ENCODE data around the gene YWHAG. TPM values are rescaled to one million over a fixed set of nuclear protein-coding genes. Genes with fewer than 3 reads are reported as not detected.

Gene YWHAG
- total and polyA plus RNA-seq, 12 donors, result 50.5 to 309 (median 98.0) TPM

DNA sequence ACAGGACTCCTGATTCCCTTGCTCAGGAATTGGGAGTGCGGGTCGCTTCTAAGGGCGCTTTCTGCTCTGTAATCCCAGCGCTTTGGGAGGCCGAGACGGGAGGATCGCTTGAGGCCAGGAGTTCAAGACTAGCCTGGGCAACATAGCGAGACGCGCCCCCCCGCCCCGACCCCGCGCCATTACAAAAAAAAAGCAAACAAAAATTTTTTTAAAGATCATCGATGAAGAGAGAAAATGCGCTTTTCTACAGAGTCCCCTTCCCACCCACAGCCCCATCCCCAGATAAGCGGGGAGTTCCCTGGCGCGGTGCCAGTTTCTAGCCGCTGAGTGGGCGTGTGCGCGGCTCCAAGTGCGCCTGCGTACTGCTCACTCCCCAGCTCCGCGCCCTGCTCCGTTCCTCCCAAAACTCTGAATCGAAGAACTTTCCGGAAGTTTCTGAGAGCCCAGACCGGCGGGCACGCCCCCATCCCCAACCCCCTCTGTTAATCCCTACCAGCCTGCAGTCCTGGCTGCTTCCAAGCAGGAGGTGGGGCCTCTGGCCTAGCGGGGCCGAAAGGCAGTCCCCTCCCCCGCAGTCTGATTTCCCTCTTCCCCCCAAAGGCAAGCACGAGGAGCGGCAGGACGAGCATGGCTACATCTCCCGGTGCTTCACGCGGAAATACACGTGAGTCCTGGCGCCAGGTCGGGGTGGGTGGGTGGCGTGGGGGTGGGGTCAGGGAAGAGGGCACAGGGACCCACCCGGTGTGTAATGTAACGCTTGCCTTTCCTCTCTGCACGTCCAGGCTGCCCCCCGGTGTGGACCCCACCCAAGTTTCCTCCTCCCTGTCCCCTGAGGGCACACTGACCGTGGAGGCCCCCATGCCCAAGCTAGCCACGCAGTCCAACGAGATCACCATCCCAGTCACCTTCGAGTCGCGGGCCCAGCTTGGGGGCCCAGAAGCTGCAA, 55.3 kb downstream of the YWHAG start:
- TF ChIP-seq, protein P1, sequence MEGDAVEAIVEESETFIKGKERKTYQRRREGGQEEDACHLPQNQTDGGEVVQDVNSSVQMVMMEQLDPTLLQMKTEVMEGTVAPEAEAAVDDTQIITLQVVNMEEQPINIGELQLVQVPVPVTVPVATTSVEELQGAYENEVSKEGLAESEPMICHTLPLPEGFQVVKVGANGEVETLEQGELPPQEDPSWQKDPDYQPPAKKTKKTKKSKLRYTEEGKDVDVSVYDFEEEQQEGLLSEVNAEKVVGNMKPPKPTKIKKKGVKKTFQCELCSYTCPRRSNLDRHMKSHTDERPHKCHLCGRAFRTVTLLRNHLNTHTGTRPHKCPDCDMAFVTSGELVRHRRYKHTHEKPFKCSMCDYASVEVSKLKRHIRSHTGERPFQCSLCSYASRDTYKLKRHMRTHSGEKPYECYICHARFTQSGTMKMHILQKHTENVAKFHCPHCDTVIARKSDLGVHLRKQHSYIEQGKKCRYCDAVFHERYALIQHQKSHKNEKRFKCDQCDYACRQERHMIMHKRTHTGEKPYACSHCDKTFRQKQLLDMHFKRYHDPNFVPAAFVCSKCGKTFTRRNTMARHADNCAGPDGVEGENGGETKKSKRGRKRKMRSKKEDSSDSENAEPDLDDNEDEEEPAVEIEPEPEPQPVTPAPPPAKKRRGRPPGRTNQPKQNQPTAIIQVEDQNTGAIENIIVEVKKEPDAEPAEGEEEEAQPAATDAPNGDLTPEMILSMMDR (IDR thresholded peaks at IDR 0.05), result no peak
- peak; percentile 12 to 74 for TF ChIP-seq POLR2A (IDR thresholded peaks at IDR 0.05)
- intact Hi-C loops (cut with DNase I), result no loop called here
- 1 to 4% (median 2%) methylated on average over 17 to 56 of the region's 56 CpGs for WGBS, 4 donors
- H3K36me3 ChIP-seq (replicated peaks in 1 of 2), result peaks cover 0 to 7% of the 10 kb centered on the region in 2 donors
- DNase-seq, result peak; percentile 83 to 91 (median 89)
- peaks cover 22 to 24% of the 10 kb centered on the region in 2 donors for H3K4me1 ChIP-seq (replicated peaks in 1 of 2)
- peak overlapping the region; percentile 93 to 100 (median 97) for H3K27ac ChIP-seq
- peak overlapping the region; percentile 79 to 93 (median 82) for H3K4me3 ChIP-seq
- H3K27me3 ChIP-seq, result no peaks in the 10 kb centered on the region
- no peaks in the 10 kb centered on the region for H3K9me3 ChIP-seq (replicated peaks in 1 of 3)

DNA sequence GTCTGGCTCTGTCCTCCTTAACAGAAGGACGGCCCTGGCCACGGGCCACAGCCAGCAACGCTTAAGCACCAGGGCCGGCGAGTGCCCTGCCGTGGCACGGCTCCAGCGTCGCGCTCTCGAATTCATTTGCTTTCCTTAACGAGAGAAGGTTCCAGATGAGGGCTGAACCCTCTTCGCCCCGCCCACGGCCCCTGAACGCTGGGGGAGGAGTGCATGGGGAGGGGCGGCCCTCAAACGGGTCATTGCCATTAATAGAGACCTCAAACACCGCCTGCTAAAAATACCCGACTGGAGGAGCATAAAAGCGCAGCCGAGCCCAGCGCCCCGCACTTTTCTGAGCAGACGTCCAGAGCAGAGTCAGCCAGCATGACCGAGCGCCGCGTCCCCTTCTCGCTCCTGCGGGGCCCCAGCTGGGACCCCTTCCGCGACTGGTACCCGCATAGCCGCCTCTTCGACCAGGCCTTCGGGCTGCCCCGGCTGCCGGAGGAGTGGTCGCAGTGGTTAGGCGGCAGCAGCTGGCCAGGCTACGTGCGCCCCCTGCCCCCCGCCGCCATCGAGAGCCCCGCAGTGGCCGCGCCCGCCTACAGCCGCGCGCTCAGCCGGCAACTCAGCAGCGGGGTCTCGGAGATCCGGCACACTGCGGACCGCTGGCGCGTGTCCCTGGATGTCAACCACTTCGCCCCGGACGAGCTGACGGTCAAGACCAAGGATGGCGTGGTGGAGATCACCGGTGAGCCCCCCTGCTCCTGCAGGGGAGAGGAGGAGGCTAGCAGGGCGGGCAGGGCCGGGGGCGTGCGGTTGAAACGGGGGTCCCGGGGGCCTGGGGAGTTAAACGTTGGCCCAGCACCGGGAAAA, 56.2 kb downstream of the YWHAG start, which contains the start of gene HSPB1:
TSS of gene HSPB1 (plus strand) at position 327 of the 855 bp plus-strand sequence. CDS start at position 367, 40 bp downstream.
- Histone ChIP-seq H3K9me3 (replicated peaks in 1 of 3) (no peaks in the 10 kb centered on the region), H3K27me3 (no peaks in the 10 kb centered on the region), H3K27ac (peak within 1 kb of the TSS; percentile 93 to 100 (median 97)), H3K4me1 (replicated peaks in 1 of 2) (peaks cover 22 to 24% of the 10 kb centered on the region in 2 donors), H3K4me3 (peak within 1 kb of the TSS; percentile 79 to 93 (median 82)), H3K36me3 (replicated peaks in 1 of 2) (peaks cover 0 to 7% of the 10 kb centered on the region in 2 donors)
- 0 to 1% (median 0%) methylated on average over 6 to 75 of the region's 75 CpGs for WGBS, 4 donors
- TF ChIP-seq, protein P1 (IDR thresholded peaks at IDR 0.05), result peak in 2 of 6 experiments; percentile 7 to 14
- TF ChIP-seq POLR2A (IDR thresholded peaks at IDR 0.05), result peak; percentile 97 to 99
- peak; percentile 95 to 98 (median 97) for DNase-seq
- intact Hi-C loops (cut with DNase I), result no loop called here

DNA sequence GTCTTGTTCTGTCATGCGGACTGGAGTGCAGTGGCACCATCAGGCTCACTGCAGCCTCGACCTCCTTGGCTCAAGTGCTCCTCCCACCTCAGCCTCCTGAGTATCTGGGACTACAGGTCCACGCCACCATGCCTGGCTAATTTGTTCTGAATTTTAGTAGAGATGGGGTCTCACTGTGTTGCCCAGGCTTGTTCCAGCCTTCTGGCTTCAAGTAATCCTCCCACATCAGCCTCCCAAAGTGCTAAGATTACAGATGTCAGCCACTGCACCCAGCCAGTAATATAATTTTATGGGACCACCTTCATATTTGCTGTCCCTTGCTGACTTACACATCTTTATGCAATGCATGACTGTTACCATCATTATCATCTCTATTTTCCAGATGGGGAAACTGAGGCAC, 57.8 kb downstream of the YWHAG start:
- H3K27ac ChIP-seq, result peak overlapping the region in 1 of 5 donors; percentile 100

More for the DNA sequence above, 57.8 kb downstream of the YWHAG start:
- Histone ChIP-seq H3K9me3 (replicated peaks in 1 of 3) (no peaks in the 10 kb centered on the region), H3K4me3 (no peak overlapping the region), H3K27me3 (no peaks in the 10 kb centered on the region), H3K36me3 (replicated peaks in 1 of 2) (peaks cover 0 to 7% of the 10 kb centered on the region in 2 donors), H3K4me1 (replicated peaks in 1 of 2) (peaks cover 24 to 30% of the 10 kb centered on the region in 2 donors)
- no peak for DNase-seq
- TF ChIP-seq, protein P1 (IDR thresholded peaks at IDR 0.05), result no peak
- TF ChIP-seq POLR2A (IDR thresholded peaks at IDR 0.05), result no peak
- 90 to 97% (median 93%) methylated on average over 3 of the region's 3 CpGs for WGBS, 4 donors
- intact Hi-C loops (cut with DNase I), result no loop called here
